RWPE1 (cell line): ENCODE data around the gene PTEN.
A peak's percentile ranks its signal among the peaks of the same experiment; 100 is the strongest.

Experiments
- CTCF ChIA-PET: fragments of 350-600 bp; sonication (Branson Sonifier 250); formaldehyde crosslinking; extraction: SDS; loops from one replicate; lab custom pipeline; 2021; lab: Yijun Ruan, JAX
- POLR2A ChIA-PET: fragments of 400-600 bp; formaldehyde crosslinking; extraction: SDS; loops from one replicate; lab custom pipeline; 2020; ENCODE audit warnings: antibody characterized with exemption; ENCODE audit not compliant: low non-redundant PET; lab: Yijun Ruan, JAX
- DNase-seq: peaks from one replicate; pipeline ENCODE4 v3.0.0; 2012; ENCODE audit warnings: low spot score
- H3K27ac ChIP-seq: fragments of 450-650 bp; 2 replicates; pipeline ENCODE4 v1.5.1; 2017
- TF ChIP-seq, protein P1 (sequence below): fragments of 450-650 bp; conservative IDR thresholded peaks from 2 replicates; pipeline ENCODE4 v1.5.1; 2017; ENCODE audit warnings: low read depth, mild to moderate bottlenecking

Gene PTEN

DNA sequence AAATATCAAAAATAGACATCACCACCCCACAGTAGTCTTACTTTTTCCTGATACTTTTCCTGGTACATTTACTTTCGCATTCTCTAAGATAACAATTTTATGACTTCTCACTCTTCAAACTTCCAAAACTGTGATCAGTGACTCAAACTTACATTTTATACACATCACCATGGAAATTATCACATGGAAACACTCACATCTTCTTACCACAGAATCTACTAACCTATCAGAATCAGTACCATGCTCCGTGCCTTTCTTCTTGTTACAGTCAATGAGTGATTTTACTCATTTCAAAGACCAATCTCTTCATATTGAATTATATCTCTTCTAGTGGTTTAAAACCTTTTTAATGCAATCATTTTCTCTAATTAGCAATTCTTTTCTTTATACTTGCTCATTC is 120.3 kb downstream of the PTEN start:
- ChIA-PET POLR2A (no interaction called here), CTCF (no interaction called here)
- H3K27ac ChIP-seq, result no peak overlapping the region
- TF ChIP-seq, protein P1, sequence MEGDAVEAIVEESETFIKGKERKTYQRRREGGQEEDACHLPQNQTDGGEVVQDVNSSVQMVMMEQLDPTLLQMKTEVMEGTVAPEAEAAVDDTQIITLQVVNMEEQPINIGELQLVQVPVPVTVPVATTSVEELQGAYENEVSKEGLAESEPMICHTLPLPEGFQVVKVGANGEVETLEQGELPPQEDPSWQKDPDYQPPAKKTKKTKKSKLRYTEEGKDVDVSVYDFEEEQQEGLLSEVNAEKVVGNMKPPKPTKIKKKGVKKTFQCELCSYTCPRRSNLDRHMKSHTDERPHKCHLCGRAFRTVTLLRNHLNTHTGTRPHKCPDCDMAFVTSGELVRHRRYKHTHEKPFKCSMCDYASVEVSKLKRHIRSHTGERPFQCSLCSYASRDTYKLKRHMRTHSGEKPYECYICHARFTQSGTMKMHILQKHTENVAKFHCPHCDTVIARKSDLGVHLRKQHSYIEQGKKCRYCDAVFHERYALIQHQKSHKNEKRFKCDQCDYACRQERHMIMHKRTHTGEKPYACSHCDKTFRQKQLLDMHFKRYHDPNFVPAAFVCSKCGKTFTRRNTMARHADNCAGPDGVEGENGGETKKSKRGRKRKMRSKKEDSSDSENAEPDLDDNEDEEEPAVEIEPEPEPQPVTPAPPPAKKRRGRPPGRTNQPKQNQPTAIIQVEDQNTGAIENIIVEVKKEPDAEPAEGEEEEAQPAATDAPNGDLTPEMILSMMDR, result no peak
- no peak for DNase-seq

DNA sequence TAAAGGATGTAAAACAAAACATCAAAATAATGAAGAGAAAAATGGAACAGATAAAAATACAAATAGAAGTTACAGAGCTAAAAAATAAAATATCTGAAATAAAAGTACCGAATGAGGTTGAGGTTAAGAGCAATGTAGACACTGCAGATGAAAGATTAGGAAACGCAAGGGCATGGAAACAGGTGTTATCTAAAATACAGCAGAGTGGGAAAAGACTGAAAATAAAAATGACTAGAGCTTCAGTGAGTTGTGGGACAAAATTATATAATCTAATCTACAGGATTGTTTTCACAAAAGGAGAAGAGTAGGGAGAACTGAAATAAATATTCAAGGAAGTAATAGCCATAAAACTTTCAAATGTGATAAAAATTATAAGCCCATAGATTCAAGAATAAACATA is 123.8 kb downstream of the PTEN start:
- DNase-seq, result no peak
- ChIA-PET POLR2A (no interaction called here), CTCF (no interaction called here)
- no peak overlapping the region for H3K27ac ChIP-seq
- TF ChIP-seq, protein P1, result no peak

DNA sequence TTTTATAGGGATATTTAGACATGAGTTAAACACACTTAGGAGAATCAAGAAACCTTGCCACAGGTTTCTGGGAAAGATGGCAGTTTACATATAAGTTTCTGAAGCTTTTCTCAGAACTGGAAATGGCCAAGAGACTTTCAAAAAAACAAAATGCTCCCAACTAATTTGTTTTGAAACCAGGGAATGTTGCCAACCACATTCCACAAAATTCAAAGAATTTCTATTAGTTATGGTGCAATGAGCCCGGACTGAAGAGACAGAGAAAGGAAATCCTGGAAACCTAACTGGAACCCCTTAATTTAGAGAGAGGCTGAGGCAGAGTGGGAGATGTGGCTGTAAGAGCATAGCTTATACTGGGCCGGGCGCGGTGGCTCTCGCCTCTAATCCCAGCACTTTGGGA is 128.5 kb downstream of the PTEN start:
- ChIA-PET CTCF (interaction anchor here (0.6 to 0.7 kb wide), 3 partner anchors 35 to 344 kb away, joined by 3 to 5 read pairs (median 4); no protein-coding TSS in a partner anchor), POLR2A (no interaction called here)
- no peak for DNase-seq
- H3K27ac ChIP-seq, result no peak overlapping the region
- TF ChIP-seq, protein P1, result no peak

DNA sequence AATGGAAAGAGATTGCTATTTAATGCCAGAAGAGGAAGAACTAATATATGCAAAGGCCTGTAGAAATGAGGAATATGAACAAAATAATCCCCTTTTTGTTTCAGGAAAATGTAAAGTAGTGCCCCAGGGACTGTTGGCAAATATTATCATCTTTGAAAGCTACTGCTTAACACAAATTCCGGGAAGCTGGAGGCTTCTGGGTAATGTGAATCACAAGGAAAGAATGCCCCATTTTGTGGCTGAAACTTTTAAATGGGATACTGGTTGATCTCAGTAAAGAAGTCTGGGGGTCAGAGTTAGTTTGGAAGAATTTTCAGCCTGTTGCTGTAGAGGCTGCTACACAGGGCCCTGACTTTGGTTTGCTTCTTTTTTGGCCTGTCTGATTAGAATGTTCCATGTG is 141.0 kb downstream of the PTEN start:
- TF ChIP-seq, protein P1, result no peak
- POLR2A ChIA-PET, result no interaction called here
- H3K27ac ChIP-seq, result no peak overlapping the region
- DNase-seq, result peak; percentile 8
- CTCF ChIA-PET, result no interaction called here

DNA sequence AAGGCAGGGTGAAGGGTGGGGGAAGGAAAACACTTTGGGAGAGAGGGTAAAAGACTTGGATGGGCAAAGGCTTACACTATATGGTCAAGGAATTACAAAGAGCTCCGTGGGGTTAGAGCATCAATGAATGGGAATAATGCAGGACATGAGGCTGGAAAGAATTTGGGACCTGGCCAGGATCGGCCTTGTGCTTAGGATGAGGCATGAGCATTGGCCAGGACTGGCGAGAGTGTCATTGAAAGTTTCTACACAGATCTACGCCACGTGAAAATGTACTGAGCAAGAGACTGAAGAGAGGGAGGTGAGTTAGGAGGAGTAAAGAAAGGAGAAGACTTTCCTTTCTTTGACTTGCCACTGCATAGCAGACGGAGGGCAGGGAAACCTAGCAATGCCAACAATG is 142.8 kb downstream of the PTEN start:
- TF ChIP-seq, protein P1, result no peak
- H3K27ac ChIP-seq, result no peak overlapping the region
- ChIA-PET POLR2A (no interaction called here), CTCF (interaction anchor here (0.6 kb wide), 1 partner anchor 16 kb away, joined by 3 read pairs; no protein-coding TSS in a partner anchor)
- no peak for DNase-seq

DNA sequence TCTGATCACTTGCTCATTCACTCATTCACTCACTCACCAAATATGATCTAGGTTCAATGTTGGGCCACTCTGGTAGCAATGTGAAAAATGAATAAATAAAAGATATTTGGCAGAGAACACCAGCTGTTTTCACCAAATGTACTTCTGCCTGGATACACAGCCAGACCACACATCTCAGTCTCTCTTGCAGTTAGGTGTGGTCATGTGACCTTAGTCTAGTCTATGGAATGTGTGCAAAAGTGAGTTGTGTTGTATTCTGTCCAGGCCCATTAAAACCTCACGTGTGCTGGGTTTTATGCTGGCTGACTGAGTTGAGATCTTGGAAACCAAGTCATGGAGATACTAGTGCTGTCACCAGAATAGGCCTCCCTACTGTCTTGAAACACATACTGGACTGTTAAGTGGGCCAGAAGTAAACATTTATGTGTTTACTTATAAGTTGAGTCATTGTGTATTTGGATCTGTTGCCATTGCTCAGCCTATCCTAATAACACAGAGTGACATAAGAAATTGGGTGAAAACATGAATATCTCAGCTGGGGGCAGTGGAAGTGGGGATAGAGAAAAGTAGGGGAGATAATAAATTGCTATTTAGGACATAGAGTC is 145.5 kb downstream of the PTEN start:
- no peak for DNase-seq
- TF ChIP-seq, protein P1, result no peak
- CTCF ChIA-PET, result no interaction called here
- no peak overlapping the region for H3K27ac ChIP-seq
- POLR2A ChIA-PET, result no interaction called here
